ENCODE data around the gene ZSWIM6. TPM values are rescaled to one million over a fixed set of nuclear protein-coding genes. Genes with fewer than 3 reads are reported as not detected.

Gene ZSWIM6
- total RNA-seq, 2 experiments from 2014 or later: 0.06 to 0.17 TPM

GRCh38 chr5:61482980-61483379 is 150.9 kb downstream of the ZSWIM6 start:
- Histone ChIP-seq H3K4me2 (ENCODE audit: low read length) (no peak overlapping the region), H3K79me2 (ENCODE audit: insufficient read depth, low read depth, low read length) (no peaks in the 10 kb centered on the region), H3K36me3 (ENCODE audit: insufficient read depth, low read length) (no peaks in the 10 kb centered on the region), H3K27ac (ENCODE audit: low read depth, low read length, poor library complexity, severe bottlenecking) (no peak overlapping the region), H3K9me3 (ENCODE audit: low read length) (no peaks in the 10 kb centered on the region), H2AFZ (ENCODE audit: low read length) (no peak overlapping the region), H3K4me3 (ENCODE audit: low read depth, low read length, poor library complexity, severe bottlenecking) (no peak overlapping the region), H4K20me1 (ENCODE audit: insufficient read depth, low read length) (no peaks in the 10 kb centered on the region), H3K9me2 (ENCODE audit: insufficient read depth, low read length) (no peaks in the 10 kb centered on the region), H3K4me1 (ENCODE audit: insufficient read depth, low read length, poor library complexity, severe bottlenecking) (no peaks in the 10 kb centered on the region)
- CTCF ChIA-PET (ENCODE audit: unreplicated experiment): no interaction called here
- intact Hi-C loops (cut with micrococcal nuclease; ENCODE audit: unreplicated experiment): no loop called here
- POLR2A ChIA-PET: no interaction called here
- BruUV-seq (replicated peaks): no TSS peak
- TF ChIP-seq EZH2phosphoT487 (IDR thresholded peaks at IDR 0.05; ENCODE audit: borderline replicate concordance, low read depth, low read length): no peak
- no peak for TF ChIP-seq CTCF (conservative IDR thresholded peaks at IDR 0.05; ENCODE audit: low read length)
- no peak for DNase-seq (ENCODE audit: low spot score)

GRCh38 chr5:61486476-61486875 is 154.4 kb downstream of the ZSWIM6 start:
- intact Hi-C loops (cut with micrococcal nuclease; ENCODE audit: unreplicated experiment): no loop called here
- ChIA-PET POLR2A (interaction anchor here (0.6 kb wide), 1 partner anchor 181 kb away, joined by 4 read pairs; no protein-coding TSS in a partner anchor), CTCF (ENCODE audit: unreplicated experiment) (no interaction called here)
- H3K4me2 ChIP-seq (ENCODE audit: low read length): no peak overlapping the region
- no peak for DNase-seq (ENCODE audit: low spot score)
- H2AFZ ChIP-seq (ENCODE audit: low read length): no peak overlapping the region
- H3K9me2 ChIP-seq (ENCODE audit: insufficient read depth, low read length): no peaks in the 10 kb centered on the region
- no peak overlapping the region for H3K27ac ChIP-seq (ENCODE audit: low read depth, low read length, poor library complexity, severe bottlenecking)
- TF ChIP-seq EZH2phosphoT487 (IDR thresholded peaks at IDR 0.05; ENCODE audit: borderline replicate concordance, low read depth, low read length) (no peak), CTCF (conservative IDR thresholded peaks at IDR 0.05; ENCODE audit: low read length) (no peak)
- no peaks in the 10 kb centered on the region for H4K20me1 ChIP-seq (ENCODE audit: insufficient read depth, low read length)
- H3K79me2 ChIP-seq (ENCODE audit: insufficient read depth, low read depth, low read length): no peaks in the 10 kb centered on the region
- H3K36me3 ChIP-seq (ENCODE audit: insufficient read depth, low read length): no peaks in the 10 kb centered on the region
- no peaks in the 10 kb centered on the region for H3K9me3 ChIP-seq (ENCODE audit: low read length)
- no peaks in the 10 kb centered on the region for H3K4me1 ChIP-seq (ENCODE audit: insufficient read depth, low read length, poor library complexity, severe bottlenecking)
- BruUV-seq (replicated peaks): no TSS peak
- H3K4me3 ChIP-seq (ENCODE audit: low read depth, low read length, poor library complexity, severe bottlenecking): no peak overlapping the region

GRCh38 chr5:61489574-61489973 is 157.5 kb downstream of the ZSWIM6 start:
- no peaks in the 10 kb centered on the region for H3K4me1 ChIP-seq (ENCODE audit: insufficient read depth, low read length, poor library complexity, severe bottlenecking)
- H3K4me3 ChIP-seq (ENCODE audit: low read depth, low read length, poor library complexity, severe bottlenecking): no peak overlapping the region
- H2AFZ ChIP-seq (ENCODE audit: low read length): no peak overlapping the region
- no peak for TF ChIP-seq EZH2phosphoT487 (IDR thresholded peaks at IDR 0.05; ENCODE audit: borderline replicate concordance, low read depth, low read length)
- TF ChIP-seq CTCF (conservative IDR thresholded peaks at IDR 0.05; ENCODE audit: low read length): no peak
- no peak overlapping the region for H3K4me2 ChIP-seq (ENCODE audit: low read length)
- POLR2A ChIA-PET: interaction anchor here (0.7 kb wide), 1 partner anchor 15 kb away, joined by 3 read pairs; no protein-coding TSS in a partner anchor
- CTCF ChIA-PET (ENCODE audit: unreplicated experiment): no interaction called here
- no peaks in the 10 kb centered on the region for H3K36me3 ChIP-seq (ENCODE audit: insufficient read depth, low read length)
- no peak for DNase-seq (ENCODE audit: low spot score)
- intact Hi-C loops (cut with micrococcal nuclease; ENCODE audit: unreplicated experiment): no loop called here
- no peaks in the 10 kb centered on the region for H4K20me1 ChIP-seq (ENCODE audit: insufficient read depth, low read length)
- H3K27ac ChIP-seq (ENCODE audit: low read depth, low read length, poor library complexity, severe bottlenecking): no peak overlapping the region
- no TSS peak for BruUV-seq (replicated peaks)
- no peaks in the 10 kb centered on the region for H3K9me3 ChIP-seq (ENCODE audit: low read length)
- H3K9me2 ChIP-seq (ENCODE audit: insufficient read depth, low read length): no peaks in the 10 kb centered on the region
- no peaks in the 10 kb centered on the region for H3K79me2 ChIP-seq (ENCODE audit: insufficient read depth, low read depth, low read length)
